GM23248 (cell line): ENCODE data around the gene LMF2. TPM values are rescaled to one million over a fixed set of nuclear protein-coding genes. Genes with fewer than 3 reads are reported as not detected.
"Not testable (repeated sequence)": the region's sequence is repeated elsewhere in the genome, so short reads cannot be mapped to it uniquely, and the experiment has no call there.

ENCODE experiments used
- DNase-seq: peaks from one replicate; pipeline ENCODE4 v3.0.0-alpha.2; 2015
- H2AFZ ChIP-seq: fragments of 200-600 bp; sonication (generic); 2 replicates; pipeline ENCODE4 v1.6.1; 2016; ENCODE audit warnings: antibody characterized with exemption
- H3F3A ChIP-seq: fragments of 200-600 bp; sonication (generic); 2 replicates; pipeline ENCODE4 v1.6.1; 2016; ENCODE audit warnings: mild to moderate bottlenecking, antibody characterized with exemption, mixed run types; ENCODE audit not compliant: insufficient read depth
- H3K27ac ChIP-seq: fragments of 200-600 bp; sonication (generic); 2 replicates; pipeline ENCODE4 v1.5.1; 2016; ENCODE audit warnings: mild to moderate bottlenecking
- H3K27me3 ChIP-seq: fragments of 200-600 bp; sonication (generic); replicated peaks from 2 replicates; pipeline ENCODE4 v1.6.1; 2016; ENCODE audit warnings: mild to moderate bottlenecking; ENCODE audit not compliant: insufficient read depth
- H3K36me3 ChIP-seq: fragments of 200-600 bp; sonication (generic); 2 replicates; pipeline ENCODE4 v1.6.1; 2016; ENCODE audit warnings: low read depth, mild to moderate bottlenecking
- H3K4me1 ChIP-seq: fragments of 200-600 bp; sonication (generic); 2 replicates; pipeline ENCODE4 v1.6.1; 2016; ENCODE audit warnings: mild to moderate bottlenecking; ENCODE audit not compliant: insufficient read depth
- H3K4me2 ChIP-seq: fragments of 200-600 bp; sonication (generic); one replicate; pipeline ENCODE4 v1.6.1; 2016; ENCODE audit warnings: mild to moderate bottlenecking; ENCODE audit not compliant: unreplicated experiment
- H3K4me3 ChIP-seq: fragments of 200-600 bp; sonication (generic); 2 replicates; pipeline ENCODE4 v1.5.1; 2016; ENCODE audit warnings: mild to moderate bottlenecking
- H3K79me2 ChIP-seq: fragments of 200-600 bp; sonication (generic); 2 replicates; pipeline ENCODE4 v1.6.1; 2016; ENCODE audit warnings: mild to moderate bottlenecking; ENCODE audit not compliant: insufficient read depth
- H3K9ac ChIP-seq: fragments of 200-600 bp; sonication (generic); 2 replicates; pipeline ENCODE4 v1.6.1; 2016; ENCODE audit warnings: mild to moderate bottlenecking
- H3K9me2 ChIP-seq: fragments of 200-600 bp; sonication (generic); 2 replicates; pipeline ENCODE4 v1.6.1; 2016; ENCODE audit warnings: mixed run types, mild to moderate bottlenecking, moderate library complexity; ENCODE audit not compliant: insufficient read depth
- H3K9me3 ChIP-seq: fragments of 200-600 bp; sonication (generic); one replicate; pipeline ENCODE4 v1.6.1; 2017; ENCODE audit warnings: low read depth
- H4K20me1 ChIP-seq: fragments of 200-600 bp; sonication (generic); 2 replicates; pipeline ENCODE4 v1.6.0; 2016; ENCODE audit not compliant: insufficient read depth
- EZH2 ChIP-seq: fragments of 200-600 bp; sonication (generic); IDR thresholded peaks from 2 replicates; pipeline ENCODE4 v1.6.1; 2018; ENCODE audit warnings: antibody characterized with exemption, mild to moderate bottlenecking; ENCODE audit not compliant: insufficient read depth, poor library complexity, severe bottlenecking
- EZH2phosphoT487 ChIP-seq: fragments of 200-600 bp; sonication (generic); IDR thresholded peaks from 2 replicates; pipeline ENCODE4 v1.6.1; 2018; ENCODE audit warnings: antibody characterized with exemption, moderate library complexity, mild to moderate bottlenecking, low read depth; ENCODE audit not compliant: insufficient read depth
- WGBS, 2 experiments: methylation state at CpG; one replicate each; pipeline ENCODE4 v1.1.6; 2015 to 2017; ENCODE audit warnings: low lambda C conversion rate in 2 of 2, low coverage in 1 of 2; ENCODE audit errors: missing lambda C conversion rate in 2 of 2; 5-methylcytosine and 5-hydroxymethylcytosine counted together
- in situ Hi-C: fragments of 300-500 bp; cut with MboI; formaldehyde crosslinking; loops from 2 replicates; pipeline ENCODE4 v1.15.0; 2020
- polyA plus RNA-seq: library from polyadenylated mRNA; unstranded; fragments of >200 nt; fragmentation: Nextera tagmentation; extraction: Ambion mirVana; gene quantifications from 2 replicates; pipeline ENCODE4 v1.2.1, GENCODE V29; 2016
- total RNA-seq: library from RNA; depleted of rRNA; stranded (reverse); fragments of >200 nt; shearing (Covaris generic); gene quantifications from 2 replicates; pipeline ENCODE4 v1.2.3, GENCODE V29; 2014

The LMF2 gene
- total and polyA plus RNA-seq, 2 experiments from 2014 or later = 95.0 to 101 TPM

DNA sequence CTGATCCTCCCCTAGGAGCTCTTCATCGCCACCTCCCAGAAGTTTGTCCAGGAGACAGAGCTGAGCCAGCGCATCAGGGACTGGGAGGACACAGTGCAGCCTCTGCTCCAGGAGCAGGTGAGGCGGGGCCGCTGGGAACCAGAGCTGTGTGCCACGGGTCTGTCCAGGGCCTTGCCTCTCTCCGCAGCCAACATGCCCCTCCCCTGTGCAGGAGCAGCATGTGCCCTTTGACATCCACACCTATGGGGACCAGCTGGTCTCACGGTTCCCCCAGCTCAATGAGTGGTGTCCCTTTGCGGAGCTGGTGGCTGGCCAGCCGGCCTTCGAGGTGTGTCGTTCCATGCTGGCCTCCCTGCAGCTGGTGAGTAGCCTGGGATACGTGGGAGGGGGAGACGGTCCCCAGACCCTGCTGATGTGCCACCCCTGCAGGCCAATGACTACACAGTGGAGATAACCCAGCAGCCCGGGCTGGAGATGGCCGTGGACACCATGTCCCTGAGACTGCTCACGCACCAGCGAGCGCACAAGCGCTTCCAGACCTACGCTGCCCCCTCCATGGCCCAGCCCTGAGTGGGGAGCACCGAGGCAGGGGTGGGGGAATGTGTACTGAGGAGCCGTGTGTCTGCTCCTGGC lies 15.4 kb upstream of the LMF2 start:
- no peak overlapping the region for H3K4me3 ChIP-seq
- no peaks in the 10 kb centered on the region for H3K9me2 ChIP-seq
- TF ChIP-seq EZH2 (no peak), EZH2phosphoT487 (no peak)
- no peaks in the 10 kb centered on the region for H4K20me1 ChIP-seq
- H3K79me2 ChIP-seq = peaks cover 34% of the 10 kb centered on the region
- no peaks in the 10 kb centered on the region for H3K27me3 ChIP-seq
- H3K27ac ChIP-seq = no peak overlapping the region
- WGBS, 2 experiments = 88 to 90% methylated on average over 22 of the region's 22 CpGs
- no peak for DNase-seq
- H3K9ac ChIP-seq = no peak overlapping the region
- in situ Hi-C loops = no loop called here
- H3K36me3 ChIP-seq = 0 out of 2 replicates have a peak, but pooled peaks cover 6% of the 10 kb centered on the region
- peaks cover 4% of the 10 kb centered on the region; the same call in 1 of the 2 replicates for H3F3A ChIP-seq
- no peak overlapping the region for H2AFZ ChIP-seq
- no peak overlapping the region for H3K4me2 ChIP-seq
- H3K4me1 ChIP-seq = no peaks in the 10 kb centered on the region
- no peaks in the 10 kb centered on the region for H3K9me3 ChIP-seq

DNA sequence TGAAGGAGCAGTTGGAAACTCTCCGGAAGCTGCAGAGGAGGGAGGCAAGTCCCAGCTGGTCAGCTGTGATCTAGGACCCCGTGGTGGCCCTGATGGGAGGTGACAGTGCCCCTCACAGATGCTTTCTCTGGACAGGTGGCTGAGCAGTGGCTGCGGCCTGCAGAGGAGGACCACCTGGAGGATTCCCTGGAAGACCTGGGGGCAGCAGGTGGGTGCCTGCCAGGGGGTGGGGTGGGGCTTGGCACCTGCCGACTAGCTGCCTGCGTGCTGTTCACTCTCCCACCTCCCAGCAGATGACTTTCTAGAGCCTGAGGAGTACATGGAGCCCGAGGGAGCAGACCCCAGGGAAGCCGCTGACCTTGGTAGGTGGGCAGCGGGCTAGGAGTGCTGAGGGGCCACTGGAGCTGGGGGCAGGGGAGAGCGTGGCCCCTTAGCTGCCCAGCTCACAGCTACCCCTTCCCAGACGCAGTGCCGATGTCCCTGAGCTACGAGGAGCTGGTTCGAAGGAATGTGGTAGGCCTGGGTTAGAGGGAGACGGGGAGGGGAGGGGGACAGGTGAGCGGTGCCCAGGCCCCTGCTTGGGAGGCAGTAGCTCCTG lies 14.8 kb upstream of the LMF2 start:
- no peaks in the 10 kb centered on the region for H3K4me1 ChIP-seq
- H3K4me3 ChIP-seq = no peak overlapping the region
- no peaks in the 10 kb centered on the region for H3K27me3 ChIP-seq
- H3K27ac ChIP-seq = no peak overlapping the region
- no peaks in the 10 kb centered on the region for H3K9me3 ChIP-seq
- in situ Hi-C loops = no loop called here
- H3F3A ChIP-seq = 0 out of 2 replicates have a peak, but pooled peaks cover 1% of the 10 kb centered on the region
- DNase-seq = no peak
- no peak overlapping the region for H2AFZ ChIP-seq
- WGBS, 2 experiments = 87 to 93% methylated on average over 11 to 15 of the region's 15 CpGs
- H4K20me1 ChIP-seq = no peaks in the 10 kb centered on the region
- no peak overlapping the region for H3K4me2 ChIP-seq
- H3K9me2 ChIP-seq = no peaks in the 10 kb centered on the region
- peaks cover 34% of the 10 kb centered on the region for H3K79me2 ChIP-seq
- 0 out of 2 replicates have a peak, but pooled peaks cover 6% of the 10 kb centered on the region for H3K36me3 ChIP-seq
- TF ChIP-seq EZH2 (no peak), EZH2phosphoT487 (no peak)
- H3K9ac ChIP-seq = no peak overlapping the region

DNA sequence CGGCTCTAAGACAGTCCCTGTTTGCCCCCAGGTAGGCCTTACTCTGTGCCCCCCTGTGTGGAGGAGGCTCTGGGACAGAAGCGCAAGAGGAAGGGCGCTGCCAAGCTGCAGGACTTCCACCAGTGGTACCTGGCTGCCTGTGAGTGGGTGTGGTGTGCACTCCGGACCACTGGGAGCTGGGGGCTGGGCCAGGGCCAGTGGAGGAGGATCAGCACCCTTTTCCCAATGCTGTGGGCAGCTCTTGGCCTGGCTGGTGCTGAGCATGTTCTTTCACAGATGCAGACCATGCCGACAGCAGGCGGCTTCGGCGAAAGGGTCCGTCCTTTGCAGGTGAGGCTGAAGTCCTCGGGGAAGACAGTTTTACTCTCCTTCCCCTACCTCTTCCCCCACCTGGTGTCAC lies 14.2 kb upstream of the LMF2 start:
- H3K27ac ChIP-seq = no peak overlapping the region
- peaks cover 38% of the 10 kb centered on the region for H3K79me2 ChIP-seq
- DNase-seq = no peak
- H3K4me1 ChIP-seq = no peaks in the 10 kb centered on the region
- in situ Hi-C loops = no loop called here
- TF ChIP-seq EZH2phosphoT487 = no peak
- no peak for TF ChIP-seq EZH2
- no peak overlapping the region for H3K9ac ChIP-seq
- no peaks in the 10 kb centered on the region for H3K9me2 ChIP-seq
- 85 to 92% methylated on average over 10 of the region's 10 CpGs for WGBS, 2 experiments
- H3K9me3 ChIP-seq = no peaks in the 10 kb centered on the region
- no peaks in the 10 kb centered on the region for H4K20me1 ChIP-seq
- H2AFZ ChIP-seq = no peak overlapping the region
- H3K4me2 ChIP-seq = no peak overlapping the region
- H3K36me3 ChIP-seq = 0 out of 2 replicates have a peak, but pooled peaks cover 6% of the 10 kb centered on the region
- no peaks in the 10 kb centered on the region for H3K27me3 ChIP-seq
- no peak overlapping the region for H3K4me3 ChIP-seq
- H3F3A ChIP-seq = no peaks in the 10 kb centered on the region

DNA sequence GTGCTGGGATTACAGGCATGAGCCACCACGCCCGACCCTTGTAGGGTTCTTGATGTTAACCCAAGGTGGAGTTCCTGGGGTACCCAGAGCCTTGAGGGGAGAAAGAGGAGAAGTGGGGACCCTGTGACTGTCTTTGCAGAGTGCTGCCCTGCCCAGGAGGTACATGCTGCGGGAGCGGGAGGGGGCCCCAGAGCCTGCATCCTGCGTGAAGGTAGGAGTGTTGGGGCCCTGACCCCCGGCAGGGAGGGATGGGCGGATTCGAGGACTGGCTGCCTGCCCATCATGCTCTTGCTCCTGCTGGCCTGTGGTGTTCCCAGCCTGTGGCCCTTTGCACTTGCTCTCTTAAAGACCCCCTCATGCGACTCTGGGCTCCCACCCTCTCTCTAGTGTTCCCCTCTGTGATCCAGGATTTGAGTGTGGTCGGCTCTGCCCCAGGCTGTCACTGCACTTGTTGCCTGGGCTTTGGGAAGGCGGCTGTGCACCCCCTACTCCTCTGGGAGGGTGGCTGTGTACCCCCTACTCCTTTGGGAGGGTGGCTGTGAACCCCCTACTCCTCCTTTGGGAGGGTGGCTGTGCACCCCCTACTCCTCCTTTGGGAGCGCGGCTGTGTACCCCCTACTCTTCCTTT lies 13.4 kb upstream of the LMF2 start:
- Histone ChIP-seq H3K4me3 (no peak overlapping the region), H3K36me3 (0 out of 2 replicates have a peak, but pooled peaks cover 6% of the 10 kb centered on the region), H3K27ac (no peak overlapping the region), H3K4me2 (no peak overlapping the region), H3K9me3 (no peaks in the 10 kb centered on the region), H3K79me2 (peaks cover 45% of the 10 kb centered on the region), H3K9ac (no peak overlapping the region), H3K4me1 (no peaks in the 10 kb centered on the region), H3K27me3 (no peaks in the 10 kb centered on the region), H2AFZ (no peak overlapping the region), H3K9me2 (no peaks in the 10 kb centered on the region), H3F3A (no peaks in the 10 kb centered on the region), H4K20me1 (no peaks in the 10 kb centered on the region)
- no peak for TF ChIP-seq EZH2
- no peak for DNase-seq
- in situ Hi-C loops = no loop called here
- 92% methylated on average over 12 to 13 of the region's 13 CpGs for WGBS, 2 experiments

DNA sequence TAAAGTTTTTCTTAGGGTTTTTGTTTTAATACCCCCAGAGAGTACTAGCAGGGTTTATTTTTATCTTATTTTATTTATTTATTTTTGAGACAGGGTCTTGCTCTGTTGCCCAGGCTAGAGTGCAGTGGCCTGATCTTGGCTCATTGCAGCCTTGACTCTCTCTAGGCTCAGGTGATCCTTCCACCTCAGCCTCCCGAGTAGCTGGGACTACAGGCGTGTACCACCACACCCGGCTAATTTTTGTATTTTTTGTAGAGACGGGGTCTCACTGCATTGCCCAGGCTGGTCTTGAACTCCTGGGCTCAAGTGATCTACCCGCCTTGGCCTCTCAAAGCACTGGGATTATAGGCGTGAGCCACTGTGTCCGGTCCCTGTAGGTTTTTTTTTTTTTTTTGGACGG lies 12.7 kb upstream of the LMF2 start:
- H3K27ac ChIP-seq, H3K4me2 ChIP-seq, H3K9me3 ChIP-seq, H3K9me2 ChIP-seq, H3K4me1 ChIP-seq, in situ Hi-C loops, H3K9ac ChIP-seq, H3K4me3 ChIP-seq, H3F3A ChIP-seq, DNase-seq, H4K20me1 ChIP-seq, H3K36me3 ChIP-seq, H2AFZ ChIP-seq, H3K27me3 ChIP-seq: not testable (repeated sequence)
- 91 to 98% methylated on average over 8 of the region's 8 CpGs for WGBS, 2 experiments
- peaks cover 48% of the 10 kb centered on the region for H3K79me2 ChIP-seq
